Neural cell (in vitro differentiated cells): ENCODE data around the gene HRC. TPM values are rescaled to one million over a fixed set of nuclear protein-coding genes. Genes with fewer than 3 reads are reported as not detected.
A peak's percentile ranks its signal among the peaks of the same experiment; 100 is the strongest.

ENCODE experiments used
- H2AFZ ChIP-seq: fragments of 200-600, 300-800 bp; sonication (generic), shearing (Covaris generic); 2 replicates; pipeline ENCODE4 v1.6.0; 2014; ENCODE audit warnings: low read depth, mild to moderate bottlenecking, antibody characterized with exemption, low read length, moderate library complexity
- H3F3A ChIP-seq: fragments of 200-600 bp; shearing (Covaris generic); 2 replicates; pipeline ENCODE4 v1.6.1; 2016; ENCODE audit warnings: mild to moderate bottlenecking, moderate library complexity, mixed read lengths, antibody characterized with exemption, low read length; ENCODE audit not compliant: insufficient read depth, poor library complexity, severe bottlenecking
- H3K27ac ChIP-seq: fragments of 200-600, 300-800 bp; sonication (generic), shearing (Covaris generic); 2 replicates; pipeline ENCODE4 v1.5.1; 2014; ENCODE audit warnings: mild to moderate bottlenecking, low read length, moderate library complexity
- H3K27me3 ChIP-seq: fragments of 300-800, 200-600 bp; sonication (generic), shearing (Covaris generic); 2 replicates; pipeline ENCODE4 v1.6.0; 2014; ENCODE audit warnings: mild to moderate bottlenecking, low read depth, low read length, moderate library complexity; ENCODE audit not compliant: insufficient read depth
- H3K36me3 ChIP-seq: fragments of 300-800, 200-600 bp; sonication (generic), shearing (Covaris generic); 2 replicates; pipeline ENCODE4 v1.5.1; 2014; ENCODE audit warnings: mild to moderate bottlenecking, antibody characterized with exemption, low read length, moderate library complexity; ENCODE audit not compliant: insufficient read depth
- H3K4me2 ChIP-seq: fragments of 300-800, 200-600 bp; sonication (generic), shearing (Covaris generic); 2 replicates; pipeline ENCODE4 v1.6.0; 2014; ENCODE audit warnings: mild to moderate bottlenecking, low read length
- H3K4me3 ChIP-seq: fragments of 300-800, 200-600 bp; sonication (generic), shearing (Covaris generic); 2 replicates; pipeline ENCODE4 v1.5.1; 2014; ENCODE audit warnings: mild to moderate bottlenecking, low read length, moderate library complexity
- H3K79me2 ChIP-seq: fragments of 200-600 bp; shearing (Covaris generic); replicated peaks from 2 replicates; pipeline ENCODE4 v1.6.0; 2014; ENCODE audit warnings: mild to moderate bottlenecking, low read length, moderate library complexity; ENCODE audit not compliant: insufficient read depth
- H3K9ac ChIP-seq: fragments of 300-800, 200-600 bp; sonication (generic), shearing (Covaris generic); 2 replicates; pipeline ENCODE4 v1.6.1; 2016; ENCODE audit warnings: mild to moderate bottlenecking, low read length, mixed read lengths
- H3K9me2 ChIP-seq: fragments of 200-600 bp; shearing (Covaris generic); 2 replicates; pipeline ENCODE4 v1.6.1; 2016; ENCODE audit warnings: mild to moderate bottlenecking, low read length, mixed read lengths; ENCODE audit not compliant: insufficient read depth
- H3K9me3 ChIP-seq: fragments of 200-600, 300-800 bp; sonication (generic), shearing (Covaris generic); 2 replicates; pipeline ENCODE4 v1.6.1; 2016; ENCODE audit warnings: mild to moderate bottlenecking, mixed run types, low read length, moderate library complexity, mixed read lengths
- H4K20me1 ChIP-seq: fragments of 200-600 bp; shearing (Covaris generic); 2 replicates; pipeline ENCODE4 v1.6.1; 2016; ENCODE audit warnings: mild to moderate bottlenecking, mixed run types; ENCODE audit not compliant: insufficient read depth
- EP300 ChIP-seq: fragments of 450-650 bp; conservative IDR thresholded peaks from 2 replicates; pipeline ENCODE4 v1.6.1; 2014; ENCODE audit warnings: antibody characterized with exemption, mild to moderate bottlenecking, moderate library complexity; ENCODE audit not compliant: poor library complexity, severe bottlenecking
- EZH2 ChIP-seq: fragments of 200-600, 300-800 bp; shearing (Covaris generic), sonication (generic); IDR thresholded peaks from 2 replicates; pipeline ENCODE4 v1.6.1; 2014; ENCODE audit warnings: antibody characterized with exemption, low read length, borderline replicate concordance, mild to moderate bottlenecking; ENCODE audit not compliant: insufficient read depth, poor library complexity, severe bottlenecking
- MXI1 ChIP-seq: fragments of 450-650 bp; conservative IDR thresholded peaks from 2 replicates; pipeline ENCODE4 v1.6.1; 2014; ENCODE audit warnings: antibody characterized with exemption, mild to moderate bottlenecking; ENCODE audit not compliant: poor library complexity, severe bottlenecking
- POLR2AphosphoS5 ChIP-seq: IDR thresholded peaks from 2 replicates; pipeline ENCODE4 v1.6.1; 2012
- RAD21 ChIP-seq: fragments of 450-650 bp; conservative IDR thresholded peaks from 2 replicates; pipeline ENCODE4 v1.6.1; 2014; ENCODE audit warnings: antibody characterized with exemption, mild to moderate bottlenecking, moderate library complexity
- SMC3 ChIP-seq: fragments of 450-650 bp; conservative IDR thresholded peaks from 2 replicates; pipeline ENCODE4 v1.6.1; 2014; ENCODE audit warnings: antibody characterized with exemption, mild to moderate bottlenecking, moderate library complexity; ENCODE audit not compliant: poor library complexity
- TAF1 ChIP-seq: IDR thresholded peaks from 2 replicates; pipeline ENCODE4 v1.6.1; 2012; ENCODE audit warnings: low read depth
- polyA plus RNA-seq: library from polyadenylated mRNA; depleted of rRNA; stranded (reverse); fragments of >200 nt; gene quantifications from 2 replicates; pipeline ENCODE4 v1.2.3, GENCODE V29; 2014
- TF ChIP-seq, protein P1 (sequence below): fragments of 450-650 bp; IDR thresholded peaks from 2 replicates; pipeline ENCODE4 v1.5.1; 2014; ENCODE audit warnings: antibody characterized with exemption, mild to moderate bottlenecking, moderate library complexity; ENCODE audit not compliant: poor library complexity, severe bottlenecking
- TF ChIP-seq, protein P2 (sequence below): IDR thresholded peaks from 2 replicates; pipeline ENCODE4 v1.6.1; 2012; ENCODE audit warnings: borderline replicate concordance

Gene HRC
- polyA plus RNA-seq, 1 donor from 2014 or later: not detected

DNA sequence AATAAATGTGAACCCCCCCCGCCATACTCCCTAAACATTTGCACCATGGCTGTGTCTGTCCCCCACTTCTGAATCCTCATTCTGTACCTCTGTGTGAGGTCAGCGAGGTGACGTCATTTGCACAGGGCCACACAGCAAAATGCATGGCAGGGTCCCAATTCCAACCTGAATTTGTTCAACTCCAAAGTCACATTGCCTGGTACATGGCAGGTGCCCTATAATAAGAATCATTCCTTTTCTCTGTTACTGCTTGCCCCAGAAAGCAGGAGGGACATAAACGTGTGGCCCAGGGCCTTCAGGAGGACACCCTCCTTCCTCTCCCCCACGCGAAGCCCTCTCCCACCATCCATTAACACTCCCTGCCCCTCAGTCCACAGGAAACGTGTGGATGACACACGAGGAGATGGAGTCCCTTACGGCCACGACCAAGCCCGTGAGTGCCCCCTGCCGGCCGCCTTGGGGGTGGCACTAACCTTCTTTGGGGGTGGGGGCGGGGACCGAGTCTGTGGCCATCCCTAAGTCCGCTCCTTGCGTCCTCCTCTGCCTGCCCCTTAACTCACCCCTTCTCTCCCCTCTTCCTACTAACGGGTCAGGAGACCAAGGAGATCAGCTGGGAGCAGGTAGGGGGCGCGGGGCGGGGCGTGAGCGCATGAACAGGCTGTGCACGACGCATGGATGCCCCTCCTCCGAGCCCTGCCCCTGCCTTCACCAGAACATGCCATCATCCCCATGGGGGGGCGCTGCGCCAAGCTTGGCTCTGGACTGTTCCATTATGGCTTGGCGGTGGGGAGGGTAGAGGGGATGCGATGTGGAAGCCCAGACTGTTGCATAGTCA is 9.4 kb downstream of the HRC start:
- TF ChIP-seq RAD21 (peak; percentile 41), MXI1 (no peak), SMC3 (peak; percentile 50), TAF1 (no peak), EP300 (no peak), EZH2 (no peak), POLR2AphosphoS5 (peak; percentile 10)
- TF ChIP-seq, protein P1, sequence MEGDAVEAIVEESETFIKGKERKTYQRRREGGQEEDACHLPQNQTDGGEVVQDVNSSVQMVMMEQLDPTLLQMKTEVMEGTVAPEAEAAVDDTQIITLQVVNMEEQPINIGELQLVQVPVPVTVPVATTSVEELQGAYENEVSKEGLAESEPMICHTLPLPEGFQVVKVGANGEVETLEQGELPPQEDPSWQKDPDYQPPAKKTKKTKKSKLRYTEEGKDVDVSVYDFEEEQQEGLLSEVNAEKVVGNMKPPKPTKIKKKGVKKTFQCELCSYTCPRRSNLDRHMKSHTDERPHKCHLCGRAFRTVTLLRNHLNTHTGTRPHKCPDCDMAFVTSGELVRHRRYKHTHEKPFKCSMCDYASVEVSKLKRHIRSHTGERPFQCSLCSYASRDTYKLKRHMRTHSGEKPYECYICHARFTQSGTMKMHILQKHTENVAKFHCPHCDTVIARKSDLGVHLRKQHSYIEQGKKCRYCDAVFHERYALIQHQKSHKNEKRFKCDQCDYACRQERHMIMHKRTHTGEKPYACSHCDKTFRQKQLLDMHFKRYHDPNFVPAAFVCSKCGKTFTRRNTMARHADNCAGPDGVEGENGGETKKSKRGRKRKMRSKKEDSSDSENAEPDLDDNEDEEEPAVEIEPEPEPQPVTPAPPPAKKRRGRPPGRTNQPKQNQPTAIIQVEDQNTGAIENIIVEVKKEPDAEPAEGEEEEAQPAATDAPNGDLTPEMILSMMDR: peak; percentile 60
- TF ChIP-seq, protein P2, sequence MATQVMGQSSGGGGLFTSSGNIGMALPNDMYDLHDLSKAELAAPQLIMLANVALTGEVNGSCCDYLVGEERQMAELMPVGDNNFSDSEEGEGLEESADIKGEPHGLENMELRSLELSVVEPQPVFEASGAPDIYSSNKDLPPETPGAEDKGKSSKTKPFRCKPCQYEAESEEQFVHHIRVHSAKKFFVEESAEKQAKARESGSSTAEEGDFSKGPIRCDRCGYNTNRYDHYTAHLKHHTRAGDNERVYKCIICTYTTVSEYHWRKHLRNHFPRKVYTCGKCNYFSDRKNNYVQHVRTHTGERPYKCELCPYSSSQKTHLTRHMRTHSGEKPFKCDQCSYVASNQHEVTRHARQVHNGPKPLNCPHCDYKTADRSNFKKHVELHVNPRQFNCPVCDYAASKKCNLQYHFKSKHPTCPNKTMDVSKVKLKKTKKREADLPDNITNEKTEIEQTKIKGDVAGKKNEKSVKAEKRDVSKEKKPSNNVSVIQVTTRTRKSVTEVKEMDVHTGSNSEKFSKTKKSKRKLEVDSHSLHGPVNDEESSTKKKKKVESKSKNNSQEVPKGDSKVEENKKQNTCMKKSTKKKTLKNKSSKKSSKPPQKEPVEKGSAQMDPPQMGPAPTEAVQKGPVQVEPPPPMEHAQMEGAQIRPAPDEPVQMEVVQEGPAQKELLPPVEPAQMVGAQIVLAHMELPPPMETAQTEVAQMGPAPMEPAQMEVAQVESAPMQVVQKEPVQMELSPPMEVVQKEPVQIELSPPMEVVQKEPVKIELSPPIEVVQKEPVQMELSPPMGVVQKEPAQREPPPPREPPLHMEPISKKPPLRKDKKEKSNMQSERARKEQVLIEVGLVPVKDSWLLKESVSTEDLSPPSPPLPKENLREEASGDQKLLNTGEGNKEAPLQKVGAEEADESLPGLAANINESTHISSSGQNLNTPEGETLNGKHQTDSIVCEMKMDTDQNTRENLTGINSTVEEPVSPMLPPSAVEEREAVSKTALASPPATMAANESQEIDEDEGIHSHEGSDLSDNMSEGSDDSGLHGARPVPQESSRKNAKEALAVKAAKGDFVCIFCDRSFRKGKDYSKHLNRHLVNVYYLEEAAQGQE: no peak
- H3K4me2 ChIP-seq: no peak overlapping the region
- no peak overlapping the region for H3K27ac ChIP-seq
- H2AFZ ChIP-seq: no peak overlapping the region
- no peaks in the 10 kb centered on the region for H3F3A ChIP-seq
- no peaks in the 10 kb centered on the region for H4K20me1 ChIP-seq
- H3K36me3 ChIP-seq: no peaks in the 10 kb centered on the region
- no peaks in the 10 kb centered on the region for H3K27me3 ChIP-seq
- no peaks in the 10 kb centered on the region for H3K9me3 ChIP-seq
- H3K9ac ChIP-seq: no peak overlapping the region
- no peak overlapping the region for H3K4me3 ChIP-seq
- H3K9me2 ChIP-seq: no peaks in the 10 kb centered on the region
- H3K79me2 ChIP-seq: no peaks in the 10 kb centered on the region

GRCh38 chr19:49142866-49143335 is 12.3 kb downstream of the HRC start:
- Histone ChIP-seq H3K4me2 (no peak overlapping the region), H4K20me1 (no peaks in the 10 kb centered on the region), H3K27ac (peak overlapping the region; percentile 56), H3K9ac (peak overlapping the region; percentile 60), H3K36me3 (no peaks in the 10 kb centered on the region), H3F3A (no peaks in the 10 kb centered on the region), H3K4me3 (peak overlapping the region; percentile 66), H3K27me3 (no peaks in the 10 kb centered on the region), H3K79me2 (no peaks in the 10 kb centered on the region), H3K9me2 (no peaks in the 10 kb centered on the region), H3K9me3 (no peaks in the 10 kb centered on the region), H2AFZ (no peak overlapping the region)
- TF ChIP-seq MXI1: no peak
- peak; percentile 65 for TF ChIP-seq POLR2AphosphoS5
